DMS153 (cell line): Measurements from ENCODE around the gene CACNA2D4.

ENCODE experiments used
- DNase-seq: peaks from one replicate; lab custom pipeline; 2025; lab: John Stamatoyannopoulos, UW

Gene CACNA2D4

DNA sequence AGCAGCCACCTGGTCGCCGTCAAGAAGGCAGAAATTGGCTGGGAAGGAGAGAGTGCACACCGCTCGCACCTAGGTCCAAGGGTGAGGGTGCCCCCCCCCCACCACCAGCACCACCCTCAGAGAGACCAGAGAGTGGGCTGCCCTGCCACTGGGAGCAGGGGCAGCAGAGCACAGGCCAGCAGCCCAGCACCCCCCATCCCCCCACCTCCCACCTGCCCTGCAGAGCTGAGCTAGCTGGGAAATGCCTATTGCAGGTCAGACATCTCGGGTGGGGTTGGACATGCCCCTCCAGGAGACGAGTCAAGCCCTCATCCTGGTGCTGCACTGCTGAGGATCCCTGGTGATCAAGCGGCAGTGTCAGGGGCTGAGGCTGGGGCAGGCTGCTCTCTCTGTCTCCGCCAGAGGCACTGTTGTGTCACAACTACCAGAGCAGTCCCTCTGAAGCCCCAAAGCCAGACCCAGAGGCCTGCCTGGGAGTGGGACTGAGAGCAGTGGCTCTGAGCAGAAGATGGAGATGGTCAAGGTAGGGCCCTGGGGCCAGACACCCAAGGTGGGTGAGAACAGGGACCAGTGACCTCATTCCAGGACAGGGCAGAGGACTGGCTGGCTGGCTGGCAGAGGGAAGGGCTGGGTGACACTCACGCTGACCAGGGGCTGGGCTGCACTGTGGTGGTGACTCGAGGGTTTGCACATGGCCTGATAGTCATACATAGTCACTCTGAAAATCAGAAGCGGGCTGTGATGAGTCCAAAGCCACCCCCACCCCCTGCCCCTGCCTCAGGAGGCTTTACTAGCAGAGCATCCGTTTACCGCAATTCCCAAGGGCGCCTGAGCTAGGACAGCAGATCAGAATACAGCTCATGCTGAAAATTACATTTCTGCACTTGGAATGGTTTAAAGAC lies 117.8 kb downstream of the CACNA2D4 start:
- no peak for DNase-seq

DNA sequence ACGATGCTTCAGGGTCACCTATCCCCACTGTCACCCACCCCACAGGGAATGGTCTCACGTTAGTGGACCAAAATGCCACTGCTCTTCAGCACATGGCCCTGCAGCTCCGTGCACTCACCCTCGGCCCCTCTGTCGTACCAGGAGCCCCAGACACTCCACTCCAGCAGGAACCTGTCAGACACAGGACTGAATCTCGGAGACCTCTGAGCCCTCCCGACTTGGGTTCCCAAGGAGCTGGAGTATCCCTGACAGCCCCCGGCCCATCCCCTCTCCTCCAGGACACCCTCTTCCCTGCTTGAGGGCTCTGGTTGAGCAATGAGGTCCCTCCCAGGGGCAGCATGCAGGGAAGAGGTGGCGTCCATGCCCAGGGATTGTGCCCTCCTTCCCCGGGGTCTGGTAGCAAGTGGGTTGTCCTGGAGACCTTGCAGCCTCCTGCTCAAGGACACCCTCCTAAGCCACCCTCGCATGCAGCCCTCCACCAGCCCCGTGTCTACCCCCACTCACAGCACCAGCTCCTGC lies 118.5 kb downstream of the CACNA2D4 start:
- no peak for DNase-seq

DNA sequence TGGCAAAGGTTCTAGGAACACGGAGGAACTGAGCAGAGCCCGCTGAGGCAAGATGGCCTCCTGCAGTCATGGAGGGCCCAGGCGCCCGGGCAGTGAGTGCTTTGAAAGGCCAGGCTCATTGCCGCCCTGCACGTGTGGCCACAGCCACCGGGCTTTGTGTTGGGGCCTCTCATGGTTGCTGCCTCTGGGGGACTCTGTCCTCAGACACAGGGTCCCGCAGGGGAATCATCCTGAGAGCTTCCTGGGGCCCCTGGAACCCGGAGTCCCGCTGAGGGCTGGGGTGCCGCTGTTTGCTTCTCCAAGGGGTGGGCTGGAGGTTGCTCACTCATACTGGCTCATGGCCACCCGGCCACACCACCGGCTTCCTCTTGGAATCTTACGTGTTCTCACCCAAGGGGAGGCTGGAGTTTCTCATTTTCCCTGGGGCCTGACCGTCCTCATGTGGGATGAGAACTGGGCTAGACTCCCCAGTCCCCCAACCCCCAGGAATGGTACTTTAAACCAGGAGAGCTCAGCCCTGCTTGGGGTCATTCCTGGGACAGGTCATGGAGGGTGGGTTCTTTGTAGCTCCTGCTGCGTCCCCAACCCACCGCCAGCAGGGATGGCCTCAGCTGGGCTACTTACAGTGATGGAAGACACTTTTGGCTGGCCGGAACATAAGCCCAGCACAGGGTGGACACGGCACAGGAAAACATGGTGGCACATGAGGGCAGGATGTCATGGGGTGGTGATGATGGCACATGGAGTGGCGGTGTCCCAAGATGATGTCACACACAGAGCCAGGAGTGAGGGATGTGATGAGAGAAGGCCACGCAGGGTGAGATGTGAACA lies 119.2 kb downstream of the CACNA2D4 start:
- DNase-seq: no peak

DNA sequence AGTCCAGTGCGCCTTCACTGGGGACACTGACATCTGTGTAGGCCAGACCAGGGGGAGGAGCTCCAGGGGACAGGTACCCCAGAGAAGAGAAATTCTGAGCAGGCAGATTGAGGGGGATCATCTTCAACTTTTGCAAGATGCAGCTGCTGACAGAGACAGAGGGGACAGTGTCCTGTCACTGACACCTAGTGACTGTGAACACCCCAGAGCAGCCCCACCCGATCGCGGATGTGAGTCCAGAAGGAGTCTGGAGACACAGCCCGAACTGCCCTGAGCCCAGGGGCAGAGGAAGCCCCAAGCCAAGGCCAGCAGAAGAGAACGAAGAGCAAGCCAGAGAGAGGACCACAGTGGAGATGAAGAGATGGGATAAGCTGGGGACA lies 119.8 kb downstream of the CACNA2D4 start:
- DNase-seq: no peak

DNA sequence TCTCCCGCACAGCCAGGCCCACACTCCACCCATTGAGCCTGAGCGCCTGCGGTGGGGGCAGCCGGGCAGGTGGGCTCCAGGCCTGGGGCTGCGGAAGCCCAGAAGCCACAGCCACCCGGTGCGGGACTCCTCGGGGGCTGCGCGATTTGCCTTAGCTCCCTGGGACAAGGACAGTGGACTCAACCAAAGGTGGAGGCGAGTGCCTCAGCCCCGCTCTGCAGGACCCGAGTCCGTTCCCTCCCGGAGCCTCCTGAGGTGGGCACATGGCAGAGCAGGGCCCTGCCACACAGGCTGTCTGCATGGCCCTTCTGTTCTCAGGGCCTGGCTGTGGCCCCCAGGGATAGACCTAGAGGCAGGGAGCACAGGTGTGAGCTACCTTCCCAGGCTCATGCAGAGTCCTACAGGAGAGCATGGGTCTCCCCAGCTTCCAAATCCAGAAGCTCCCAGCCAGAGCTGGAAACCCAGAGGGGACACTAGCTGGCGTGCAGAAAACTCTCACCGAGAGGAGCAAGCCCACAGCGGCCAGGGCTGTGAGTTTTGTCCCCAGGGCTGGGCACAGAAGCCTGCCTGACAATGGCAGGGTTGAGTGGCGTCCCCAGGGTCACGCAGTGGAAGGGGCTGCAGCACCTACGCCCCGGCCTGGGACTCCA lies 120.3 kb downstream of the CACNA2D4 start:
- no peak for DNase-seq

DNA sequence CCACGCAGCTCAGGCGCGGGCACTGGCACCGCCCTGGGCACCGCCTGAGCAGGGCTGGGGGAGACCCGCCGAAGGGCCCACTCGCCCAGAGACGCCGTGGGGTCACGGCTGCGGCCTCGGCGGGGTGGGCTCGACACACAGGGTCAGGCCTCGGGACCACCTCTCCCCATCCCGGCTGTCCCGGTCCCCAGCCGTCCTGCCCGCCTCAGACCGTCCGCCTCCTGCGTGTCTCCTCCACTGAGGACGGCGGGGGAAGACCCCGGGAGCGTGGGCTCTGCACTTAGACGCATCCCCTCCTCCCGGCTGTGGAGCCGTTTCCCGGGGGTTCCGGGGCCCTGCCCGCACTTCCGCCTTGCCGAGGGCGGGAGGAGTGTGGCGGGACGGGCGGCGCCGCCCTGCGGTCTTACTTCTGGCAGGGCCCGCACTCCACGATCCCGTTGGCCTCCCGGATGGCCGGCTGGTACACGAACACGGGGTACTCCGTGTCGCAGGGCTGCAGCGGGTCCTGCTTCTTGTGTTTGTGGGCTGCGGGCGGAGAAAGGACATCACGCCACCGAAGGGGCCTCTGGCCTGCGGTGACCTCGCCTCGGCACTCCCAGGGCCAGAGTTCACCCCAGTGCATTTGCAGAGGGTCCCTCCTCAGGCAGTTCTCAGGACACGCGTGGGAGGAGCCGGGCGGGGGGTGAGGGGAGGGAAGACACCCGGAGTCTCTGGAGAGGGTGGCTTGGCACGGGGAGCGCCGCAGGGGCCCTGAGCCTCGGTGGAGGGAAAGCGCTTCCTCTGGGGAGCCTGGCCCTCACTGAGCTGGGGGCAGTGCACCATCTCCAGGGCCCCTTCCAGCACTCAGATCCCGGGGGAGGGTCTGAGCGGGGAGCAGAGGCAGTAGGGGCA lies 121.2 kb downstream of the CACNA2D4 start:
- DNase-seq: no peak

DNA sequence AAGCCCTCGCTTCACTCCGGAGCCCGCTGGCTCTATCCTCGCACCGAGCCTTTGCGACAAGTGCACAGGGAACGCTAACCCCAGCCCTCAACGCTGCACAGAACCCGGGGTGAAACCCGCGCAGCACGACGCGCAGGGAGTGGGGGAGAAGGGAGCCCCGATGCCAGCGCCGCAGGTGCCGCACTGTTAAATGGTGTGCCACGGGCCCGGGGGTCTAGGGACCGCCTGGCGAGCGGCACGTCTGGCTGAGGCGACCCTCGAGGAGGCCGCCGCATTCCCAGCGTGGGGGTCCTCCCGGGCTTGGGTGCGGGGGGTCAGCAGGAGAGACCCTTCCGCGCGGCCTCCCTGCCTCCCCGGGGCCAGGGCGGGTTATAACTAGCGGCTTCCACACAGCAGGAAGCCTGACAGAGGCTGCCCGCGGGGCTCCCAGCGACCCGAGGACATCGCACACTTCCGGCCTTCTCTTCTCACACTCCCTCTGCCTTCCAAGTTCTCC lies 121.9 kb downstream of the CACNA2D4 start:
- DNase-seq: peak; percentile 36

DNA sequence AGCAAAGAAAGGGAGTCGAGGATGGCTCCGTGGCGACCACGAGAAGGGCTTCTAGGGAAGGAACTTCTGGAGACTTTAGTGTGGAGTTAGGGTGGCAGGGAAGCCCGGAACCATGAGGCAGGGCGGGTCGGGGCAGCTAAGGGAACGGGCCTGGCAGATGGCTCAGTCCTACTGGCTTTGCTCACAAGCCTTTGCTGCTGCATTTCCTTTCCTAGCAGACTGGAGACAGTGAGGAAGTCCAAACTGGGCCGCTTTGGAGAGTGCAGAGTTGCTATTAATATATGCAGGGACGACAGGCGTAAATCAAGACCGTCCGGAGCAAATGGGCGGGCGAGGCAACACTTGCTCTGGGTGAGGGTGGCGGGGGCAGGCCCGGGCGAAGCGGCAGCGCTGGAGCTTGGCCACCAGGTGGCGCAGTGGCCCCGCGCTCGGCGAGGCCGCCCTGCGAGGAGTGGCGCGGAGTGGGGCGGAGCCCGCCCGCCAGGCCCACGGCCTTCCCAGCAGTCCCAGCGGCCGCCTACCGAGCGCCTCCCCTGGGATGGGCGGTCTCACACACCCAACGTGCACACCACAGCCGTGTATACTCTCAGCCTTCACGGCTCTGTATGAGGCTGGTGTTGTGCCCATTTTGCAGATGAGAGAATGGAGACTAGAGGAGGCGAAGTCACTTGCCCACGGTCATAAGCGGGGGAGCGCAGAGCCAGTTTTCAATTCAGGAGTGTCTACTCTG lies 122.5 kb downstream of the CACNA2D4 start:
- DNase-seq: peak; percentile 80

DNA sequence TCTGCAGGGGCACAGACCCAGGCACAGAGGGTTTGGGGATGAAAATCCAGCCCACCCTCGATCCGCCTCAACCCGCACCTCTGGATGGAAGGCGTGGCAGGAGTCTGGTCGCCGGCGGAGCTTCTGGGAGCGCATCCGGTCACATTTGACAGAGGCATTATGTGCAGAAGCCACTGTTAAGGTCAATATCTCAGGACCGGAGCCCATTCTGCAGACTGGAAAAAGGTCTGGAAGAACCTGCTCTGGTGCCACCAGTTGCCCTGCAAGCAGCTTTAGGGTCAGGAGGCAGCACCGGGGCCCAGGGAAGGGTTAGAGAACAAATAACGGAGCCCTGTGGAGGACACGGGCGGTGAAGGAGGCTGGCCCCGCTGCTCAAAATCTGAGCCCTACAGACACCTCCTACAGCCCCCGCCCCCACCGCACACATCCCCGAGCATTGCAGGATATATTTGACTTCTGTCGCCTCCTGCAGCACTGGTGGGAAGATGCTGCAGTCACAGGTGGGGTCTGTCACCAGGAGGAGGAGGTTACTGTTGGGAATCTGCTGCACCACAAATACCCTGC lies 123.1 kb downstream of the CACNA2D4 start:
- DNase-seq: no peak

DNA sequence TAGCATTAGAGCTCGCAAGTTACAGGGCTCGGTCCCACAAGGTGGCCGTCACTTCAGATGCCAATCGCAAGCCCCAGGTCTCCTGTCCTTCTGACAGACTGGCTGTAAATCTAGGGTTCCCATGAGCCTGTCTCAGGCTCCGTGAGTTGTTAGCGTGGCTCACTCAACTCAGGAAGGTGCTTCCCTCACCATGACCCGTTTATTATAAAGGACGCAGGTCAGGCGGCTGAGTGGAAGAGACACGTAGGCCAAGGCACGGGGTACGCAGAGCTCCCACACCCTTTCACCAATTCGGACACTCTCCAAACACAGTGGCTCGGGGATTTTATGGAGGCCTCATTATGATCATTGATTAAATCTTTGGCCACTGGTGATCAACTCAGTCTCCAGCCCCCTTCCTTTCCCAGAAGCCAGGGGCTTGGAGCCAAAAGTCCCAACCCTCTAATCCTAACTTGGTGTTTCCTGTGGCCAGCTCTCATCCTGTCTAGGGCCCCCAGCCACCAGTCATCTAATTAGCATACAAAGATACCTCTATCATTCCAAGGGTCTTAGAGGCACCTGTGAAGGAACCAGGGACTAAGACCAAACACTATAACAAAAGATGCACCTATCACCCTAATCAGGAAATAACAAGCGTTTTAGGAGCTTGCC lies 123.9 kb downstream of the CACNA2D4 start:
- no peak for DNase-seq

DNA sequence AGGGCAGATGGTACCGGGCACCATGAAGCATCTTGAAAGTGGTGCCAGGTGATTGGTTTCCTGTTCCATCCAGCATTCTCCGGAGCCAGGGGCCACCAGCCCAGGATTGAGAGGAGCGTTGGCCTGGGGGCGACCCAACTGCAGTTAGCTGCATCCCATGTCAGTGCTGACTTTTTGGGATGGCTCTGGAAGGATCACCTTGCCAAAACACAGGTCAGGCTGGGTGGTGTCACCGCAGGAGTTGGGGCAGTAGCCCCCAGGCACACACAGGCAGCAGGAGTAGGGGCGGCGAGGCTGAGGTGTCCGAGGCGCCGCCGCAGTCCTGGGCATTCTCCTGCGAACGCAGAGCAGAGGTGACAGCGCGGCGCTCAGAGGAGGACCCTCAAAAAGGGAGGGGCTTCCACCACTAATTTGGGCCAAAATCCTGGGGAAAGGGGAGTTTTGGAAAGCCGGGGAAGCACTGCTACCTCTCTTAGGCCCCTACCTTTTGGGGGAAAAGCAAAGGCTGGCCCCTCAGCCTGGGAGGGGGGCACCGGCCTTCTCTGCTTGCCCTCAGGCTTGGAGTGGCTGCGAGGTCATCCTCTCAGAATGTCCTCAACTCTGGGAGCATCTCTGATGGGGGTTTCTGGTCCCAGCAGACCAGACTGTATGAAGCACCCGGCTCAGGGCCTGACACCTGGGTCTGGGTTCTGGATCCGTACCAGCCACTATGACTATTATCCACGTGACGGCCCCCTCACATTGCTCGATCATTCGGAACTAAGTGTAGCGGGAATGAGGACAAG lies 124.8 kb downstream of the CACNA2D4 start:
- DNase-seq: no peak

DNA sequence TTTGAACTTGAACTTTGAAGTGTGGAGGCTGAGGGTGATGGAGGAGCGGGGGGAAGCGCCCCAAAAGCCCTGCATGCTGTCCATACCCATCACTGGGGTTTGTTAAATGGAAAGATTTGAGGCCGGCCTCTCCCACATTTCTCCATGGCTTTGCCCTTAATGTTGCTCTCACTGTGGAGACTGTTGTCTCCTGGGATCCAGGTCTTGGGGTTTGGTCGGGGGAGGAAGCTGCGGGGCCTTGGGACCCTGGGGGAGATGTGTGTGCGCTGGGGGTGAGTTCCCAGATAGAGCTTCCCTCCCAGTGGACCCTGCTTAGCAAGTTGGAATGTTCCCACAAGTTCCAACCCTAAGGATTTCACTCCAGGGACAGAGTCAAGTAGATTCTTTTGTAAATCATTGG lies 126.0 kb downstream of the CACNA2D4 start:
- no peak for DNase-seq

DNA sequence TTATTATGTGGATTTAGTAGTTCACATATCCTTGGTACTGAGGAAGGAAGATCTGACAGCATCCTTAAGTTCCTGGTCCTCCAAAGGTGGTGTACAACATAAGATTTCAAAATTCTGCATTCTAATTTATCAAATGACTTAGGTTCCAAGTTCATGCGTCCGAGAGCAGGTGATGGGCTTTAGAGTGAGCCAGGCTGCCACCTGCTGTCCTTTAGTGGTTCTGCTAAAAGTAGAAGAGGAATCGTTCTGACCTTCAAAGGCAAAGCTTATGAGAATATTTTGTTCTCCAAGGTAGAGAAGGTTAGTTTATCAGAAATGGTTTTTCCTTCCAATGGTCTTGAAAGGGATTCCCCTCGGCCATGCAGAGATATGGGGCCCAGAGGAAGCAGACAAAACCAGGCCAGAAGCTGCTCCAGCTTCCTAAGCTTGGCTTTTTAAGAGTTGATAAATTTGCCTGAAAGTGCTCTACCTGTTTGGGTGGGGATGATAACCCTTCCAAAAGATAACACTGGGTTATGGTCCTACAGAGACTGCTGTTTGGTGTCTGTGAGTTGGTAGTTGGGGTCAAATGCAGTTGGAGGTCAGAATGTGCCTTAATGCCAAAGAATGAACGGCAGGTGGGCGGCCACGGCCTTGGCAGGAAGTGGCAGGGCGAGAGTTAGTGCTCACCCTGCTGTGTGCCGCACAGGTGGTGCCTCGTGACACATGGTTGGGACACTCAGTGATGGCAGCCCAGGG lies 127.2 kb downstream of the CACNA2D4 start:
- no peak for DNase-seq

DNA sequence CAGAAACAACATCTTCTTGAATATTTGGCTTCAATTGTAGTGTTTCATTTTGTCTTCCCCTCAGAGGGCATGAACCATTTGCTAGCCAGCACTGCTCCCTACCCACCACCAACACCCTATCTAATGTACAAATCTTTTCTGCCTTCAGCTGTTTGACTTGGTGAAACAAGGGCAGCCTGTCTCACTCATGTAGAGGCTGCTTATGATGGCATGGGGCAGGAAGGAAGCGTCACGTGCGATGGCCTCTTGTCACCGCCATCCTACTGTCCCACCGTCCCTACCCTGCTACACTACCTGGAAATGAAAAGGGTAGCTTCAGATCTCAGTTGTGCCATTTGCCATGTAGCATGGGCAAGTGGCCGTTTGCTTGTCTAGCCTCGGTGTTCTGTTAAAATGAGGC lies 128.0 kb downstream of the CACNA2D4 start:
- DNase-seq: no peak

DNA sequence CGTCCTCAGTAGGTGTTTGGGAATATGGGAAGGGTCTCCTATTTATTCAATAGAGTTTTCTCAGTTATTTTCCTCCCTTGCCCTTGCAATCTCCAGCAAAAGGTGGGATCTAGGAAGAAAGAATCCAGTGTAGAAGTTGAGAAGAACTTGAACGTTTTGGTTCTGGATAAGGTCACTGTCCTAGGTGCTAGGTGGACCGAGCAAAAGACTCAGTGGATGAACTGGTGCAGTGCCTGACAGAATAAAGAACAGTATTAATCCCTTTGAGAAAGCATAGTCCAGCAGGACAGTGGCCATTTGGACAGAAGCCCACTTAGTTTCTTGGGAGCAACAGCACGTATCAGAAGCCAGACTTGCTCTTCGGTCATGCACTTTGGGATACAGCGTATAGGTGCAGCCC lies 130.7 kb downstream of the CACNA2D4 start:
- no peak for DNase-seq

DNA sequence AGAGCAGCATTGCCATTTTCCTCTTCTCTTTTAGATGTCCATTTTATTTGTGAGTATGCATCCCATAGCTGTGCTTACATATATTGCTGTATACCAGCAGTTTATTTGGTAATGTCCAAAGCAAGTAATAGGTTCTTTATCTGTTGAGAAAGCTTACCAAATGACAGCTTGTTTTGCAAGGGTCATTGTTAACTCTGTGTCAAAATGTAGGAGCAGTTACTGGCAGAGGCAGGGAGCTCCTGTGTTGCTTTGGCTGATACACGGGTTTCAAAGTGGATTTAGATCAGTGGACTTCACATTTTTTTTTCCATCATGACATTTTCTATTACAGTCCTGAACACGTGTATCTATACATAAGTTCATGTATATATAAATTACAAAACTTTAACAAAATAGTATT lies 136.2 kb downstream of the CACNA2D4 start:
- no peak for DNase-seq

DNA sequence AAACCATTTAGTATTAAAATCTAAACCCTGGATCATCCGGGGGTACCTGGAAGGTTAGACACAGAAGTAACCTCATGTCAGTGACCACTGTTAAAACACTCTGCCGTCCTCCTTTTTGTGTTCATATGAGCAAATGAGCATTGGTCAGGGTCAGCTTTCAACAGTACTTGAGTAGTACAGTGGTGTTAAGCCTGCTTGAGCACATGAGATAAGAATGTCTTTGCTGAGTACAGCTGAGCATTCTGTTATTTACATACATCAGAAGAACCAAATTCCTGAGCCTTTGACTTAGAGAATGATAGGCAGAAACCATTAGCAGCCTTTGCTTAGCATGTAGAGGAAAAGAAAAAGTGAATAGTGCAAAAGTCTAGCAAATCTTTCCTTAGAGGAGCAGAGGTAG lies 136.7 kb downstream of the CACNA2D4 start:
- no peak for DNase-seq

DNA sequence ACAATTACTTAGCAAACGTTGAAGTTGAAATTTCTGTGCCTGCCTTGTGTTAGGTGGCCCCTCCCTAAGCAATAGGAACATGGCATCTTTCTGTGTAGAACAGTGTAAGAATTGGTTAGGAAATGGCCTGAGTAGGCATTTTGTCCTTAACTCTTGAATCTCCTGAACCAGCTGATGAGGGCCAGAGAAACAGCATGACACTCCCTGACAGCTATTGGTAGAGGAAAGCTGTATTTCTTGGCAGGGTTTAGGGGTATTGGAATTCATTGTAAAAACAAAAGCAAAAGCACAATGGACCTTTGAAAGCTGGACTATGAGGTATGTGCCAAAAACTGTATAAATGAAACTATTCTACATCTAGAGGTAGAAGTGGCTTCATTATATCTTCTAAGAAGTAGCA lies 138.7 kb downstream of the CACNA2D4 start:
- DNase-seq: no peak
